Right kidney (tissue), 1 donor: Measurements from ENCODE around the gene GALNT11.

Experiments
- DNase-seq: peaks from one replicate; pipeline ENCODE4 v3.0.0-alpha.2; 2016

Gene GALNT11

DNA sequence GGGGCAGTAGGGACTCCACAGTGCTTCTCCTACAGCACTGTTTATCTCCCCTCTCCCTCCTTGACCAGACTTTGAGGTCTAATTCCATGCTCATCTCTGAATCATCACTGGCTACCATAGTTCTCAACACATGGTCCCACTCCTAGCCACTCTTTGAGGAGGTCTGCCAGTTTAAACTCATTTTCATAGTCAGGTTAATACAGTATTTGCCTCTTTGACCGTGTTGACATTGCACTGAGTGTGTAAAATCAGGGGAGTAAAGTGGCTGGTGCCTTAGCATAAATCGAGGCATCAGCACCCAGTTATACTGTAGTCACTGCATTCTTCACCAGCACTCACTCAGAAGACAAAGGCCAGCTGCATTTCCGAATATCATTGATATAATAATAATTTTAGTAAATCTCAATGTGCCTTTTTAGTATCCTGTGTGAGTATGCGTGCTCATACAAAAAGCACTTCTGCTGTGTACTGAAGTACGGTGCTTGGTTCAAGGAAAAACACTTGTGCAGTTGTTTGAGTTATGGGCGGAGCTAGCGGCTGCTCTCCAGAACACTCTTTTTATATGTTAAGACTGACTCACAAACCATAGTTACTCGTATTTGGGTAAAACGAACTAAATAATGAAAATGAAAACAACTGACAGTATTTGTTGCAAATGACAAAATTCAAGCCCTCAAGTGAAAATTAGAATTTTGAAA, 89.7 kb downstream of the GALNT11 start:
- no peak for DNase-seq

DNA sequence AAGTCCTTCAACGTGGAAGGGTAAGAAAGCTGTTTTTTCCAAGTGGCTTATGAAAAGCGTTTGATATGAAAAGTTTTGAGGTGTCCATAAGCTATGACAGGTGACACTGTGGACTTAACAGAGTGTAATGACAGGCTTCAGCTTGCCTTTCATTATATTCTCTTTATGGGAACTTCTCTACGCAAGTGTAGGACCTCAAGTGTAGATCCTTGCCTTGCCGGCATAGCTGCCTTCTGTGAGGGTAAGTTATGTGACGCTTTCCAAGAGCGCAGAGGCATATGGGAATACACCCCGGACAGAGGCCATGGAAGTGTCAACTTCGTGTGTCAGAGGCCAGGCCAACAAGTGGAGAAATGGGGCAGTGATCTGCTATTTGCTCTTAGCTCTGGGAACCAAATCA, 91.9 kb downstream of the GALNT11 start:
- no peak for DNase-seq

- DNase-seq: no peak
These were observed 94.7 kb downstream of the GALNT11 start for GRCh38 chr7:152120210-152120609.

- no peak for DNase-seq
These were observed 95.3 kb downstream of the GALNT11 start for GRCh38 chr7:152120776-152121175.

DNA sequence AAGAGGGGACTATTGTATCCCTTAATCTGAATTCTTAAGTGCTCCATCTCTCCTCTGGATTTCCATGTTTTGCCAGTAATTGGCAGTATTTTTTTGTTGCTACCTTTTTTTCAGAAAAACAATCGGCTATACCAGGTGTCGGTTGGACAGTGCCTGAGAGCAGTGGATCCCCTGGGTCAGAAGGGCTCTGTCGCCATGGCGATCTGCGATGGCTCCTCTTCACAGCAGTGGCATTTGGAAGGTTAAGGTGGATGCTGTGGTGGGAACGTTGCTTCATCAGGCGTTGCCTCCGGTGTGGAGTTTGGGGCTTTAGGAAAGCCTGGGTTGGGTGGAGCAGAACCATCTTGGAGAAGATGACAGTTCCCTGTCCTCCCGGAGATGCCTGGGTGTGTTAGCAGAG, 96.0 kb downstream of the GALNT11 start:
- DNase-seq: no peak

DNA sequence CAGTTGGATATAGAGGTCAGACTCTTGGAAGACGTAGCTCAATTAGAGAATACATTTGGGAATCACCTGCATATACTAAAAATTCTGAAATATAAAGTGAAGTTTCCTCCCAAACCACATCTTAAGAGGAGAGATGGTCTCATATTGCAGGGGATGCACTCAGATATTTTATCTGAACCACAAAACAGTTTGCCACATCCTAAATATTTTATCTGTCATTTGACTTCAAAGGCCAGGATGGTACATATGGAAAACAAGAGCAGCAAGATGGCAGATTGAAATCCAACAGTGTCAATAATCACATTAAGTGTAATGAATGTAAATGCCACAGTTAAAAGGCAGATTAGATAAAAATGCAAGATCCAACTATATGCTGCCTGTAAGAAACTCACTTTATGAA, 97.1 kb downstream of the GALNT11 start:
- DNase-seq: no peak

DNA sequence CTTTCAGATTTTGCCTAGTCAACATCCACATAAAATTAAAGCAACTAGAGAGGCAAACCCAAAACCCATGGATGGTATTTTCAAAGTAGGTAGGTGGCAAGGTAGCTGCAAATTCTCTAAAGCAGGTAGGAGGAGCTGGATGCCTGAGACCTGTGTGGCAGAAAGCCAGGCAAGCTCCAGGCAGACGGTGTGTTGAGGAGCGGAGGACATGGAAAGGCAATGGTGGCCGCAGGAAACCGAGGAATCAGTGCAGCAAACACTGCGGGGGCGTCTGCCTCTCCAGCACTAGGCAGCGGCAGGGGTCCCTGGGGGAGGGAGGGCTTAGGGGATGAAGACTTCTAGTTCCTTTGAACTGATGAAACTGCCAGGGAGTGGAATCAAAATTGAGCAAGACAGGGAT, 101.3 kb downstream of the GALNT11 start:
- no peak for DNase-seq

DNA sequence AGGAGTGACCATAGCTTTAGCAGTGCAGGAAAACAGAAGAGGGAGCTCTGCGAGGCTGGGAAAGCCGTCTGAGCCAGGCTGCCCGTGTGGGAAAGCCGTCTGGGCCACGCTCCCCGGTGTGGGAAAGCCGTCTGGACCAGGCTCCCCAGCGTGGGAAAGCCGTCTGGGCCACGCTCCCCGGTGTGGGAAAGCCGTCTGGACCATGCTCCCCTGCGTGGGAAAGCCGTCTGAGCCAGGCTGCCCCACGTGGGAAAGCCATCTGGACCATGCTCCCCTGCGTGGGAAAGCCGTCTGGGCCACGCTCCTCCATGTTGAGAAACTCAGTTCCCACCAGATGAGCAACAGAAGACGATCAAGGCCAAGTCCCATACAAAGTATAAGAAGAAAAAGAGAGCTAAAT, 101.8 kb downstream of the GALNT11 start:
- no peak for DNase-seq

- DNase-seq: no peak
These were observed 102.8 kb downstream of the GALNT11 start for GRCh38 chr7:152128252-152128651.

DNA sequence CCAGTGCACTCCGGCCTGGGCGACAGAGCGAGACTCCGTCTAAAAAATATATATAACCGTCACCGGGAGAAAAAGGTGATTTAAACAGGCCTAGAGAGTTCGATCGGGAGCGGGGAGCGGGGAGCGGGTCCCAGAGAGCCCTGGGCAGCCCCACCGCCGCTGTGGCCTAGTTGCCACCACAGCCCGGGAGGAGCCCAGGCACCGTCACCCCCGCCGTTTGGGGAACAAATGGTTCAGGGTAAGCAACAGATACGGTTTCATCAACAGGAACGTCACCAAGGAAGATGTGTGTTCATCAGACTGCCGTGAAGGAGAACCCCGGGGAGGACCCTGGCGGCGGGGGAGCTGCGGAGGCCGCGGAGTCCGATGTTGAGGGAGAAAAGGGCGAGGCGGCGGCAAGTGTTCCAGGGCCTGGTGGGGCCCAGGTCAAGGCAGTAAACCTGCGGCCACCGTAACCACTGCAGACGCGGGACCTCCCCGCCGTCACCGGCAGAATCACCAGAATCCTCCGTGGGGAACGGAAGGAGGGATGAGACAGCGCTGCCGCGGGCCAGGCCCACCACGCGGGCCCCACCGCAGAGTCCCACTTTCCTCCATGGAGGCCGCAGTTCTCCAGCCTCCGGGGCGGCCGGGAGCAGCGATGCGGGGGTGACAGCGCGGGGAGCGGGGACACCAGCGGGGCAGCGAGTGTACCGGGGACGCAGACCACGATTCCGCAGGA, 103.4 kb downstream of the GALNT11 start:
- no peak for DNase-seq

- DNase-seq: no peak
These were observed 104.2 kb downstream of the GALNT11 start for GRCh38 chr7:152129682-152130081.

GRCh38 chr7:152130658-152131590, 105.5 kb downstream of the GALNT11 start:
- no peak for DNase-seq

DNA sequence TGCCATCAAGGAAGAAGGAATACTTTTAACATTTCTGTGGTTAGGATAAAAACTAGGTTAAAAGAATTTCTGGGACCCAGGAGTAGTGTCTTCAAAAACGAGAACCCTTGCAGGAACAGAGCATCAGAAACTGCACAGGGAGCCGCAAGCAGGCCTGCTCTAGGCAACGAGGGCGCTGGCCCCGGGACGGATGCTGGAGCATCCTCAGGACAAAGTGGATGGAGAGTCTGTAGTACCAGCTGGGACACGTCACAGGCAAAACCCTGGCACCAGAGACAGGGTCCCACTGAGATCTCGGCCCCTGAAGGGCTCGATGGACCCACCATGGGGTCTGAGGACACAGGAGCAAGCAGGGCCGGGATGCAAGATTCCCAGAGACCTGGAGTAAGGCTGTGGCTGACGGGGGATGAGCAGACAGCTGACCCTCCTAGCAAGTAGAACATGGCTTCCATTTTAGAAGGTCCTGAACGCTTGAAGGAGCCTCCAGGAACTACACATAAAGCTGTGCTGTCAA, 106.6 kb downstream of the GALNT11 start:
- DNase-seq: no peak

- DNase-seq: no peak
These were observed 107.3 kb downstream of the GALNT11 start for GRCh38 chr7:152132812-152133211.

DNA sequence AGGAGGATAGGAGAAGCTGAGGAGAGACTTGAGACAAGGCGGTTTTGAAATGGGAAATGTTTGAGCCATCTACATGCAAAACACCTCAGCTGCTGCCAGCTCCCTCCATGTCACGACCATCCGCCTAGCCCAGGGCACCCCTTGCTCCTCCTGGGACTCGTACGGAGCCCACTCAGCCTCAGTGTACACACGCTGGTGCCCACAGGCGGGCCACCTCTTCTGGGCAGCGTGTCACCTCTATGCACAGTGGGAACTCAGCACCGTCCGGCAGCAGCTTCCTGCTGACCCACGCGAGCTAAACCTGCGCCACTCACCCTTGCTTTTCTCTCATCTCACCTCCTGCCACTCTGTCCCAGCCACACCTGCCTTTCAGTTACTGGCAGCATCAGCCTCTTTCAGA, 108.3 kb downstream of the GALNT11 start:
- DNase-seq: no peak

- peak; percentile 16 for DNase-seq
These were observed 111.2 kb downstream of the GALNT11 start for GRCh38 chr7:152136686-152137085.

DNA sequence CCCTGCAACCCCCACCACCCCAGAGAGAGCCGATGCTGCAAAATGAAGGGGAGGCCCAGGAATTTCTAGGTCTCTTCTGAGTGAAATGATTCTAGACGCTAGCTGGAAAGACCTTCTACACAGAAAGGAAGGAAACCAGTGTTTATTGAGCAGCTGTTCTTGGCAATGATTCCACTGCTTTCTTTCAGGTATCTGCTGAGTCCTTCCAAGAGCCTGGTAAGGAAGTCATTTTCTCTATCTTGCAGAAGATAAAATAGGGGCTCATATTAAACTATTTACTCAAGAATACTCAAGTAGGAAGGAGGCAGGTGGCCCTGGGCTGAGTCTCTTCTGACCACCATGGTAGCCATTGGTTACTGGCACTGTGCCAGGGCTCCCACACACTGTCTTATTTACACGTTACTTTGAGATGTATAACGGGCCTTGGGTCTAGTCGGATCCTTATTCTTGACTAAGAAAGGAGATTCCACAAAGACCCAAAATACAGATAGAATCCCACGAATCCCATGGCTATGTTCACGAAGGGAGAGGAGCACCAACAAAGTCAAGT, 112.1 kb downstream of the GALNT11 start:
- no peak for DNase-seq

DNA sequence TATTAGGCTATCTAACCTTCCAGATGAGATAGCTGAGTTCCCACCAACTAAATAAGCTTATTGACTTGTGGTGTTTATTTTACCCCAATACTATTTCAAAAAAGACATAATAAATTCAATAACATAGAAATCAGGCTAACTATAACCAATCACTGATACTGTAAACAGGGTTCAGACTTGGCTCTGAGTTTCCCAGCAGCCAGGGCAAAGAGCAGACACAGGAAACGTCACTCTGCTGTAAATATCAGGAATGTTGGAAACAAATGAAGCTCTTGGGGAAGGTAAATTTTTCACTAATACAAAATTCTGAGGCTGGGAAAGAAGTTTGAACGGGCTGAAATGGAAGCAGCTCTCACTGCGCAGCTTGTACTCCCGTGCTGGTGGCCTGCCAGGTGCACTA, 114.6 kb downstream of the GALNT11 start:
- no peak for DNase-seq

- DNase-seq: no peak
These were observed 115.1 kb downstream of the GALNT11 start for GRCh38 chr7:152140560-152140959.

- no peak for DNase-seq
These were observed 117.6 kb downstream of the GALNT11 start for GRCh38 chr7:152142976-152143595.

GRCh38 chr7:152144557-152145245, 119.2 kb downstream of the GALNT11 start:
- DNase-seq: no peak
